Omental fat pad (tissue), 4 donors: ENCODE data around the gene NOL12. TPM values are rescaled to one million over a fixed set of nuclear protein-coding genes. Genes with fewer than 3 reads are reported as not detected.

ENCODE experiments used
- ATAC-seq: fragments of 150-250 bp; one replicate; pipeline ENCODE4 v1.9.1; 2016; ENCODE audit warnings: mild to moderate bottlenecking, moderate library complexity; ENCODE audit not compliant: low FRiP score
- DNase-seq: peaks from one replicate; pipeline ENCODE4 v3.0.0-alpha.2; 2019; ENCODE audit warnings: low spot score
- total RNA-seq, 4 donors: library from RNA; depleted of rRNA; stranded (reverse); fragments of >200 nt; gene quantifications; one replicate each; pipeline ENCODE4 v1.1.0, GENCODE V29; 2016
- TF ChIP-seq, protein P1 (sequence below), 3 donors: fragments of 450-650 bp; IDR thresholded peaks; one replicate each; pipeline ENCODE4 v1.5.1; 2016 to 2017; ENCODE audit warnings: antibody characterized with exemption in 3 of 3, mild to moderate bottlenecking in 3 of 3, moderate library complexity in 2 of 3

The NOL12 gene
- total RNA-seq, 4 donors from 2014 or later: 16.4 to 34.8 (median 21.4) TPM

DNA sequence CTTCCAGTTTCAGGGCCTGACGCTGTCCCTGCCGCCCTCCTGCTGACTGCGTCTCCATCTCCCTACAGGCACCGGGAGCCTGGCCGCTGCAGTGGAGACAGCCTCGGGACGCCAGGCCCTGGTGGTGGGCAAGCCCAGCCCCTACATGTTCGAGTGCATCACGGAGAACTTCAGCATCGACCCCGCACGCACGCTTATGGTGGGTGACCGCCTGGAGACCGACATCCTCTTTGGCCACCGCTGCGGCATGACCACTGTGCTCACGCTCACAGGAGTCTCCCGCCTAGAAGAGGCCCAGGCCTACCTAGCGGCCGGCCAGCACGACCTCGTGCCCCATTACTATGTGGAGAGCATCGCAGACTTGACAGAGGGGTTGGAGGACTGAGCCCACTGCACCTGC, 20.7 kb upstream of the NOL12 start:
- TF ChIP-seq, protein P1, sequence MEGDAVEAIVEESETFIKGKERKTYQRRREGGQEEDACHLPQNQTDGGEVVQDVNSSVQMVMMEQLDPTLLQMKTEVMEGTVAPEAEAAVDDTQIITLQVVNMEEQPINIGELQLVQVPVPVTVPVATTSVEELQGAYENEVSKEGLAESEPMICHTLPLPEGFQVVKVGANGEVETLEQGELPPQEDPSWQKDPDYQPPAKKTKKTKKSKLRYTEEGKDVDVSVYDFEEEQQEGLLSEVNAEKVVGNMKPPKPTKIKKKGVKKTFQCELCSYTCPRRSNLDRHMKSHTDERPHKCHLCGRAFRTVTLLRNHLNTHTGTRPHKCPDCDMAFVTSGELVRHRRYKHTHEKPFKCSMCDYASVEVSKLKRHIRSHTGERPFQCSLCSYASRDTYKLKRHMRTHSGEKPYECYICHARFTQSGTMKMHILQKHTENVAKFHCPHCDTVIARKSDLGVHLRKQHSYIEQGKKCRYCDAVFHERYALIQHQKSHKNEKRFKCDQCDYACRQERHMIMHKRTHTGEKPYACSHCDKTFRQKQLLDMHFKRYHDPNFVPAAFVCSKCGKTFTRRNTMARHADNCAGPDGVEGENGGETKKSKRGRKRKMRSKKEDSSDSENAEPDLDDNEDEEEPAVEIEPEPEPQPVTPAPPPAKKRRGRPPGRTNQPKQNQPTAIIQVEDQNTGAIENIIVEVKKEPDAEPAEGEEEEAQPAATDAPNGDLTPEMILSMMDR (IDR thresholded peaks at IDR 0.05): no peak
- DNase-seq (no peak), ATAC-seq (no peak)

DNA sequence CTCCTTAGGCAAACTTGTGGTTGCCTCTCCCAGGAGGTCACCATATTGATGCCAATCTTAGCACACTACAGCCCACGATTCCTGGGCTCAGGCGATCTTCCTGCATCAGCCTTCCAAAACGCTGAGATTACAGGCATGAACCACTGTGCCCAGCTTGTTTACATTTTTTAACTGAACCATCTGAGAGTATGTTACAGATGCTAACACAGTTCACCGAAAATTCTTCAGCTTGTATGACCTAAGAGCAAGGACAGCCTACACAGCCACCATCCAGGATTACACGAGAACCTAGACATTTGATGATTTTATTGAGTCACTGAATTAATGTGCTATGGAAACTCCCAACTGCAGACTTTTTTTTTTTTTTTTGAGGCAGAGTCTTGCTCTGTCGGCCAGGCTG, 16.6 kb upstream of the NOL12 start:
- TF ChIP-seq, protein P1 (IDR thresholded peaks at IDR 0.05): no peak
- DNase-seq (no peak), ATAC-seq (no peak)

DNA sequence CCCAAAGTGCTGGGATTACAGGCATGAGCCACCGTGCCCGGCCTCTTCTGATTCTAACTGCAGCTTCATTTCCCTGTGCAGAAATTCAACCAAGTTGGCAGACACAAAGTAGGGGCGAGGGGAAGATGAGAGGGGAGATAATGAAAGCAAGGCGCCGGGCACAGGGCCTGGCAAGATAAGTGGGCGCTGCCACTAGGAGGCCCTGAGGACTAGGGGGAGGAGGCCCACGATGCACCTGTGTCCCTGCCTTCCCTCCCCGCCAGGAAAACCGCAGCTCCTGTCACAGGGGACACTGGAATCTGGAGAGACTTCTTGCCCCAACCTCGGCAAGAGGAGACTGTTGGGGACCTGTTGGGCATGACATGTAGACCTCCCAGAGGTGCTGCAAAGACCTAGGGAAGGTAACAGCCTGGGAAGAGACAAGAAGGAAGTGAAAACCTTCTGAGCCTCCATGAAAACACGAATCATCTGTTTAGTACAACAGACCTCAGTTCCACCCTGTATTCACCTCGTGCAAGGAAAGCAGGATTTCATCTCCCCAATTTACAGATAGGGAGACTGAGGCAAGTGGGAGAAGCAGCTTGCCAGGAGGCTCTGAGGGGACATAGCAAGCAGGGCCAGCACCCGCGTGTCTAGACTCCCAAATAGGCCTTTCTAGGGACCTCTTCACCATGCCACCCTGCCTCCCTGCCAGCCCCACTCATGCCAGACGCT, 13.8 kb upstream of the NOL12 start:
- TF ChIP-seq, protein P1 (IDR thresholded peaks at IDR 0.05): no peak
- no peak for ATAC-seq
- DNase-seq: no peak

DNA sequence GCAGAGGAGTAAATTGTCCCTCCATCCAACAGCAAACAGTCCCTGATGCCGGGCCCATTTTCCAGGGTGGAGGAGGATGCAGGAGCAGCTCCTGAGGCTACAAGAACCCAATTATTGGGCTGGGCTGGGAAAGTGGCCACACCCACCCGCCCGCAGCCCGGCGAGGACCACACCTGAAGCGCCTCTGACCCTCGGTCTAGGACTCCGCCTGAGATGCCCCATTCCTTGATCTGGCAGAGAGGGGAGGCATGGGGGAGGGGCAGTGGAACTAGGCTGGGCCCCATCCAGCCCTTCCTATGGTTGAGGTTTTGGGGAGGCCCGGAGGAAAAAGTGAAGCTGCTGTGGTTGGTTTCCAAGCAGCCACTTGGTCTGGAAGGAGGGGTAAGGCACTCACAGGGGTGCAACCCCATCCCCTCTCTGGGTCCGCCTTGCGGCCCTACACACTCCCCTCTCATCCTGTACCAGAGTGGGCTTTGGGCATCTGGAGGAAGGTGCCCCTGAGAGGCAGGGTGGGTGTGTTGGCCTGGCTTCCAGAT, 13.2 kb upstream of the NOL12 start:
- DNase-seq: no peak
- no peak for ATAC-seq
- TF ChIP-seq, protein P1 (IDR thresholded peaks at IDR 0.05): no peak

DNA sequence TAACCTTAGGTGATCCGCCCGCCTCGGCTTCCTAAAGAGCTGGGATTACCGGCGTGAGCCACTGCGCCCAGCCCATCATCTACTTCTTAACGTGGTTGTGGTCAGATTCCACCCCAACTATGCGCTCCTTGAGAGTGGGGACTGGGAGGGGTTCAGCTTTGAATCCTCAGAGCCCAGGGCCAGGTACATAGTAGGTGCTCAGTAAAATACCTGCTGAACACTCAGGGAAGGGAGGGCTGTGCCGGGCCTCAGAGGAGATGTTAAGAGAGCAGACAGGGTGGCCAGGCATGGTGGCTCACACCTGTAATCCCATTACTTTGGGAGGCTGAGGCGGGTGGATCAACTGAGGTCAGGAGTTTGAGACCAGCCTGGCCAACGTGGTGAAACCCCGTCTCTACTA, 11.9 kb upstream of the NOL12 start:
- DNase-seq (no peak), ATAC-seq (no peak)
- TF ChIP-seq, protein P1 (IDR thresholded peaks at IDR 0.05): no peak

DNA sequence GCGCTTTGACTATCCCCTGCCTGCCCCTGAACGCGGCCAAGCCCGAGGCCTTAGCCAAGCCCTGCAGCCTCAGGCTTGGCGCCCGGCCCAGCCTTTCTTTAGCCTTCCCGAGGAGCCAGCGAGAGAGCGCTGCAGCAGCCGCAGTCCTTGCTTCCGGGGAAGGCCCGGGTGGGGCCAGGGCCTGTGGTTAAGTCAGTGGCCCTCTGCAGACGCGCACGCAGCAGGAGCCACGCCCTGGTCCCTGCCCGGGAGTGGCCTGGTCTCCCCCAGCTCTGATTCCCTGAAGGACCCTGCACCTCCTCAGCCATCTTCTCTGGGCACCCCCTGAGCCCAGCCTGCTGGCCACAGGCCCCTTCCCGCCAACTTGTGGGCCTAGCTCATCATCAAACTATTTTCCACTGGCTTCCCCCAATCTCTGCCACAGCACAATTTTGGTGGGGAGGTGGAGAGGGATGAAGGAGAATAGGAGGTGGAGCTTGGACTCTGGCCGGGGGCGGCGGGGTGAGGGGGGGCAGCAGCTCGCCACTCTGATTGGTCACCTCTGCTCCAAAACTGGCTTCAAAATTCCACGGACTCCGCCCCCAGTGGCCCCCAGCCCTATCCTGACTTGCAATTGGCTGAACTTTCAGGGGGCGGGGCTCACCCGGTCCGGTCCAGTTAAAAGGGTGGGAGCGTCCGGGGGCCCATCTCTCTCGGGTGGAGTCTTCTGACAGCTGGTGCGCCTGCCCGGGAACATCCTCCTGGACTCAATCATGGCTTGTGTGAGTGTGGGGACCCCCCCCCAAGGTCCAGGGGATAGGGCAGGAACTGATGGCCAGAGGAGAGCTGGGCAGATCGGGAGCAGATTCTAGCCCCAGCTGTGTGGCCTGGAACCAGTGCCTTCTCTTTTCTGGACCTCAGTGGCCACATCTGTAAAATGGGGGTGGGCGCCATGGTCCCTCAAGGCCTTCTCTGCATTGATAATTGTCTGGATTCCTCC, 10.9 kb upstream of the NOL12 start, which contains the start of gene LGALS1:
Gene LGALS1 (plus strand): TSS at position 686 of the 979 bp plus-strand sequence. CDS start 67 bp downstream, at position 753.
- DNase-seq (peak; percentile 86), ATAC-seq (peak; percentile 83)
- TF ChIP-seq, protein P1 (IDR thresholded peaks at IDR 0.05): no peak
